Measurements from ENCODE around the gene CCDC146. TPM values are rescaled to one million over a fixed set of nuclear protein-coding genes. Genes with fewer than 3 reads are reported as not detected.

The CCDC146 gene
- total RNA-seq, 2 donors from 2014 or later, result 8.5 to 14.7 TPM

- Mint-ChIP-seq H3K36me3 (ENCODE audit: low read depth) (no peaks in the 10 kb centered on the region), H3K27ac (no peak overlapping the region), H3K27me3 (no peaks in the 10 kb centered on the region), H3K4me3 (no peak overlapping the region), H3K4me1 (no peaks in the 10 kb centered on the region)
- no peaks in the 10 kb centered on the region for H3K9me3 ChIP-seq (ENCODE audit: control insufficient read depth, low read length, poor library complexity, severe bottlenecking)
- ATAC-seq, result peak; percentile 100
- DNase-seq, result peak; percentile 69 to 87 (median 70)
These were observed 124.9 kb downstream of the CCDC146 start for GRCh38 chr7:77247206-77247850.

GRCh38 chr7:77248154-77248553 is 125.7 kb downstream of the CCDC146 start:
- Mint-ChIP-seq H3K36me3 (ENCODE audit: low read depth) (no peaks in the 10 kb centered on the region), H3K27me3 (no peaks in the 10 kb centered on the region), H3K4me3 (no peak overlapping the region), H3K4me1 (no peaks in the 10 kb centered on the region), H3K27ac (no peak overlapping the region)
- no peaks in the 10 kb centered on the region for H3K9me3 ChIP-seq (ENCODE audit: control insufficient read depth, low read length, poor library complexity, severe bottlenecking)
- ATAC-seq (no peak), DNase-seq (no peak)

- no peak overlapping the region for H3K27ac Mint-ChIP-seq
- H3K4me1 Mint-ChIP-seq, result peaks cover 4% of the 10 kb centered on the region
- DNase-seq (no peak), ATAC-seq (no peak)
- no peak overlapping the region for H3K4me3 Mint-ChIP-seq
- H3K9me3 ChIP-seq (ENCODE audit: control insufficient read depth, low read length, poor library complexity, severe bottlenecking), result no peaks in the 10 kb centered on the region
- H3K36me3 Mint-ChIP-seq (ENCODE audit: low read depth), result no peaks in the 10 kb centered on the region
- H3K27me3 Mint-ChIP-seq, result no peaks in the 10 kb centered on the region
These were observed 130.1 kb downstream of the CCDC146 start for GRCh38 chr7:77252506-77252905.

- no peaks in the 10 kb centered on the region for H3K9me3 ChIP-seq (ENCODE audit: control insufficient read depth, low read length, poor library complexity, severe bottlenecking)
- no peak for ATAC-seq
- Mint-ChIP-seq H3K36me3 (ENCODE audit: low read depth) (no peaks in the 10 kb centered on the region), H3K27me3 (no peaks in the 10 kb centered on the region), H3K4me1 (peaks cover 4% of the 10 kb centered on the region), H3K4me3 (no peak overlapping the region), H3K27ac (no peak overlapping the region)
- no peak for DNase-seq
These were observed 130.7 kb downstream of the CCDC146 start for GRCh38 chr7:77253151-77253550.

- no peaks in the 10 kb centered on the region for H3K9me3 ChIP-seq (ENCODE audit: control insufficient read depth, low read length, poor library complexity, severe bottlenecking)
- ATAC-seq, result no peak
- Mint-ChIP-seq H3K27ac (no peak overlapping the region), H3K4me1 (peaks cover 4% of the 10 kb centered on the region), H3K27me3 (no peaks in the 10 kb centered on the region), H3K36me3 (ENCODE audit: low read depth) (no peaks in the 10 kb centered on the region), H3K4me3 (no peak overlapping the region)
- no peak for DNase-seq
These were observed 132.0 kb downstream of the CCDC146 start for GRCh38 chr7:77254429-77254828.

- ATAC-seq, result no peak
- Mint-ChIP-seq H3K36me3 (ENCODE audit: low read depth) (no peaks in the 10 kb centered on the region), H3K4me3 (no peak overlapping the region), H3K27me3 (no peaks in the 10 kb centered on the region), H3K4me1 (peaks cover 4% of the 10 kb centered on the region), H3K27ac (no peak overlapping the region)
- no peaks in the 10 kb centered on the region for H3K9me3 ChIP-seq (ENCODE audit: control insufficient read depth, low read length, poor library complexity, severe bottlenecking)
- DNase-seq, result no peak
These were observed 132.5 kb downstream of the CCDC146 start for GRCh38 chr7:77254915-77255314.

GRCh38 chr7:77258014-77258413 is 135.6 kb downstream of the CCDC146 start:
- no peaks in the 10 kb centered on the region for H3K27me3 Mint-ChIP-seq

GRCh38 chr7:77258593-77258992 is 136.2 kb downstream of the CCDC146 start:
- no peak overlapping the region for H3K4me3 Mint-ChIP-seq
- DNase-seq (no peak), ATAC-seq (no peak)
- H3K9me3 ChIP-seq (ENCODE audit: control insufficient read depth, low read length, poor library complexity, severe bottlenecking), result no peaks in the 10 kb centered on the region
- H3K27ac Mint-ChIP-seq, result no peak overlapping the region
- H3K27me3 Mint-ChIP-seq, result no peaks in the 10 kb centered on the region
- H3K4me1 Mint-ChIP-seq, result peaks cover 3% of the 10 kb centered on the region
- no peaks in the 10 kb centered on the region for H3K36me3 Mint-ChIP-seq (ENCODE audit: low read depth)

More at GRCh38 chr7:77258014-77258413, 135.6 kb downstream of the CCDC146 start:
- Mint-ChIP-seq H3K4me3 (no peak overlapping the region), H3K36me3 (ENCODE audit: low read depth) (no peaks in the 10 kb centered on the region), H3K27ac (no peak overlapping the region), H3K4me1 (peaks cover 4% of the 10 kb centered on the region)
- no peaks in the 10 kb centered on the region for H3K9me3 ChIP-seq (ENCODE audit: control insufficient read depth, low read length, poor library complexity, severe bottlenecking)
- DNase-seq (no peak), ATAC-seq (no peak)

- Mint-ChIP-seq H3K36me3 (ENCODE audit: low read depth) (no peaks in the 10 kb centered on the region), H3K4me1 (no peaks in the 10 kb centered on the region), H3K4me3 (no peak overlapping the region), H3K27me3 (no peaks in the 10 kb centered on the region), H3K27ac (peak overlapping the region; percentile 14)
- H3K9me3 ChIP-seq (ENCODE audit: control insufficient read depth, low read length, poor library complexity, severe bottlenecking), result no peaks in the 10 kb centered on the region
- DNase-seq (no peak), ATAC-seq (no peak)
These were observed 139.9 kb downstream of the CCDC146 start for GRCh38 chr7:77262316-77262715.

- no peak overlapping the region for H3K4me3 Mint-ChIP-seq
- DNase-seq (no peak), ATAC-seq (no peak)
- H3K4me1 Mint-ChIP-seq, result peaks cover 5% of the 10 kb centered on the region
- H3K27me3 Mint-ChIP-seq, result no peaks in the 10 kb centered on the region
- no peak overlapping the region for H3K27ac Mint-ChIP-seq
- peaks cover 2% of the 10 kb centered on the region for H3K36me3 Mint-ChIP-seq (ENCODE audit: low read depth)
- H3K9me3 ChIP-seq (ENCODE audit: control insufficient read depth, low read length, poor library complexity, severe bottlenecking), result no peaks in the 10 kb centered on the region
These were observed 143.3 kb downstream of the CCDC146 start for GRCh38 chr7:77265666-77266065.

GRCh38 chr7:77266291-77266794 is 143.9 kb downstream of the CCDC146 start:
- ATAC-seq, result no peak
- H3K27ac Mint-ChIP-seq, result no peak overlapping the region
- H3K36me3 Mint-ChIP-seq (ENCODE audit: low read depth), result peaks cover 2% of the 10 kb centered on the region
- H3K9me3 ChIP-seq (ENCODE audit: control insufficient read depth, low read length, poor library complexity, severe bottlenecking), result no peaks in the 10 kb centered on the region
- H3K4me1 Mint-ChIP-seq, result peaks cover 5% of the 10 kb centered on the region
- no peaks in the 10 kb centered on the region for H3K27me3 Mint-ChIP-seq
- no peak overlapping the region for H3K4me3 Mint-ChIP-seq
- DNase-seq, result no peak

- no peak overlapping the region for H3K27ac Mint-ChIP-seq
- ATAC-seq, result no peak
- H3K9me3 ChIP-seq (ENCODE audit: control insufficient read depth, low read length, poor library complexity, severe bottlenecking), result no peaks in the 10 kb centered on the region
- DNase-seq, result no peak
- peaks cover 5% of the 10 kb centered on the region for H3K4me1 Mint-ChIP-seq
- H3K36me3 Mint-ChIP-seq (ENCODE audit: low read depth), result peaks cover 2% of the 10 kb centered on the region
- H3K27me3 Mint-ChIP-seq, result no peaks in the 10 kb centered on the region
- no peak overlapping the region for H3K4me3 Mint-ChIP-seq
These were observed 147.1 kb downstream of the CCDC146 start for GRCh38 chr7:77269360-77270093.

GRCh38 chr7:77270094-77270480 is 147.7 kb downstream of the CCDC146 start:
- H3K27ac Mint-ChIP-seq, result no peak overlapping the region
- H3K27me3 Mint-ChIP-seq, result no peaks in the 10 kb centered on the region
- no peak overlapping the region for H3K4me3 Mint-ChIP-seq
- DNase-seq (no peak), ATAC-seq (no peak)
- H3K9me3 ChIP-seq (ENCODE audit: control insufficient read depth, low read length, poor library complexity, severe bottlenecking), result no peaks in the 10 kb centered on the region
- H3K4me1 Mint-ChIP-seq, result peaks cover 5% of the 10 kb centered on the region
- H3K36me3 Mint-ChIP-seq (ENCODE audit: low read depth), result peaks cover 2% of the 10 kb centered on the region

GRCh38 chr7:77271766-77272165 is 149.4 kb downstream of the CCDC146 start:
- no peak for ATAC-seq
- peaks cover 4% of the 10 kb centered on the region for H3K36me3 Mint-ChIP-seq (ENCODE audit: low read depth)

More at GRCh38 chr7:77271766-77272165, 149.4 kb downstream of the CCDC146 start:
- no peaks in the 10 kb centered on the region for H3K27me3 Mint-ChIP-seq
- no peak overlapping the region for H3K4me3 Mint-ChIP-seq
- DNase-seq, result no peak
- H3K27ac Mint-ChIP-seq, result no peak overlapping the region
- no peaks in the 10 kb centered on the region for H3K9me3 ChIP-seq (ENCODE audit: control insufficient read depth, low read length, poor library complexity, severe bottlenecking)
- H3K4me1 Mint-ChIP-seq, result peaks cover 14% of the 10 kb centered on the region
